NT2/D1 (cell line): Measurements from ENCODE around the gene TBC1D30.

Experiments
- DNase-seq: peaks from one replicate; pipeline ENCODE4 v3.0.0-alpha.2; 2011; ENCODE audit warnings: low read depth, low spot score
- H3K27me3 ChIP-seq: 2 replicates; pipeline ENCODE4 v1.6.0; 2011; ENCODE audit warnings: mild to moderate bottlenecking; ENCODE audit not compliant: insufficient read length, insufficient read depth
- H3K36me3 ChIP-seq: 2 replicates; pipeline ENCODE4 v1.6.1; 2011; ENCODE audit warnings: mild to moderate bottlenecking, low read length, mixed read lengths; ENCODE audit not compliant: insufficient read depth, insufficient read length
- H3K4me1 ChIP-seq: 2 replicates; pipeline ENCODE4 v1.5.1; 2011; ENCODE audit not compliant: insufficient read depth, insufficient read length
- H3K4me3 ChIP-seq: 2 replicates; pipeline ENCODE4 v1.5.1; 2011; ENCODE audit warnings: low read depth; ENCODE audit not compliant: insufficient read length
- H3K9ac ChIP-seq: 2 replicates; pipeline ENCODE4 v1.6.0; 2011; ENCODE audit warnings: low read depth; ENCODE audit not compliant: insufficient read length
- H3K9me3 ChIP-seq: 2 replicates; pipeline ENCODE4 v1.5.1; 2011; ENCODE audit warnings: mild to moderate bottlenecking, low read length; ENCODE audit not compliant: insufficient read depth
- SUZ12 ChIP-seq: IDR thresholded peaks from 2 replicates; pipeline ENCODE4 v1.6.1; 2011; ENCODE audit not compliant: insufficient read length, insufficient read depth; ENCODE audit errors: extremely low read depth
- YY1 ChIP-seq: IDR thresholded peaks from 2 replicates; pipeline ENCODE4 v1.6.1; 2011; ENCODE audit not compliant: insufficient read length, insufficient read depth
- ZNF274 ChIP-seq: IDR thresholded peaks from 2 replicates; pipeline ENCODE4 v1.6.1; 2011; ENCODE audit warnings: mild to moderate bottlenecking, low read depth, low read length

The TBC1D30 gene

DNA sequence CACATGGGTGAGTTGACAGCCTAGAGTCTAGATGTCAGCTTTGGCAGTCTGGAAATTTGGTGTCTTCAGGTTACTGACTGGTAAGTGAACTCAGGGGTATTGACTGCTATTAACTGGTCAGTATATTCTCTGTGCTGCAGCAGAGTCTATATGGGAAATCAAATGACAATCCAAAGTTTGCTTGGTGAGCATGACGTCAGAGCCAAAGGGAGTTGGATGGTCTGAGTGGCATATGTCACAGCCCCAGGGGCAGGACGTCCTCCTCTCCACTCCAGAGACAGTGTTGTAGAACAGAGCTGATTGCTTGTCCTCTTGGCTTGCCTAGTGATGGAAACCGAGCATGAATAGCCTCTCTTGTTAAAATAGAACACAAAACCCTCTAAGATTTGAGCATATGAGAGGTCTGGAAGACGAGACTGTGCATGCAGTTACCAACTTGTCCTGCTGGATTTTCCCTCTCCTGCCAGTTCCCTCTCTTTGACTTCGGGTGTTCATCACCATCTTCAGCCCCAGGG, 3.3 kb upstream of the TBC1D30 start:
- Histone ChIP-seq H3K4me1 (peaks cover 4% of the 10 kb centered on the region), H3K9ac (no peak overlapping the region), H3K27me3 (peaks cover 45% of the 10 kb centered on the region), H3K9me3 (peaks cover 9% of the 10 kb centered on the region; the same call in 1 of the 2 replicates), H3K36me3 (no peaks in the 10 kb centered on the region), H3K4me3 (no peak overlapping the region)
- TF ChIP-seq YY1 (no peak), ZNF274 (no peak), SUZ12 (no peak)
- no peak for DNase-seq

DNA sequence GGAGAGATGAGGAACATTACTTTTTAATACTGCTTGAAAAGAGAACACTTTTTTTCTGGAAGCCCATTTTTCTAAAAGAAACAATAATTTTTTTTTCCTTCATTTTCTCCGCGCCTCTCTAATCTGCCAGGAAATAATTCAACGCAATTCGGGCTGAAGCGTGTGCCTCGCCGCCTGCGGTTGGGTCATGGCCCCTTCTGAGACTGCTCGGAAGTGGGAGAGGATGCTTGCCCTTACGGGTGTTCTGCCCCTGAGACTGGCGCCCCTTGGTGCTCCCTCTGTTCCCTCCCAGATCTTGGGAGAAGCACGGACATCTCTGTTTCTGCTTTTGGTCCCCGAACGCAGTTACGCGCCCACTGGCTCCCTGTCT, 332 bp upstream of the TBC1D30 start:
- H3K9me3 ChIP-seq = peaks cover 9% of the 10 kb centered on the region; the same call in 1 of the 2 replicates
- no peaks in the 10 kb centered on the region for H3K36me3 ChIP-seq
- peaks cover 4% of the 10 kb centered on the region for H3K4me1 ChIP-seq
- DNase-seq = no peak
- H3K9ac ChIP-seq = peak overlapping the region; percentile 68
- TF ChIP-seq YY1 = no peak
- no peak for TF ChIP-seq ZNF274
- no peak for TF ChIP-seq SUZ12
- H3K27me3 ChIP-seq = peaks cover 67% of the 10 kb centered on the region
- H3K4me3 ChIP-seq = peak overlapping the region; percentile 57

DNA sequence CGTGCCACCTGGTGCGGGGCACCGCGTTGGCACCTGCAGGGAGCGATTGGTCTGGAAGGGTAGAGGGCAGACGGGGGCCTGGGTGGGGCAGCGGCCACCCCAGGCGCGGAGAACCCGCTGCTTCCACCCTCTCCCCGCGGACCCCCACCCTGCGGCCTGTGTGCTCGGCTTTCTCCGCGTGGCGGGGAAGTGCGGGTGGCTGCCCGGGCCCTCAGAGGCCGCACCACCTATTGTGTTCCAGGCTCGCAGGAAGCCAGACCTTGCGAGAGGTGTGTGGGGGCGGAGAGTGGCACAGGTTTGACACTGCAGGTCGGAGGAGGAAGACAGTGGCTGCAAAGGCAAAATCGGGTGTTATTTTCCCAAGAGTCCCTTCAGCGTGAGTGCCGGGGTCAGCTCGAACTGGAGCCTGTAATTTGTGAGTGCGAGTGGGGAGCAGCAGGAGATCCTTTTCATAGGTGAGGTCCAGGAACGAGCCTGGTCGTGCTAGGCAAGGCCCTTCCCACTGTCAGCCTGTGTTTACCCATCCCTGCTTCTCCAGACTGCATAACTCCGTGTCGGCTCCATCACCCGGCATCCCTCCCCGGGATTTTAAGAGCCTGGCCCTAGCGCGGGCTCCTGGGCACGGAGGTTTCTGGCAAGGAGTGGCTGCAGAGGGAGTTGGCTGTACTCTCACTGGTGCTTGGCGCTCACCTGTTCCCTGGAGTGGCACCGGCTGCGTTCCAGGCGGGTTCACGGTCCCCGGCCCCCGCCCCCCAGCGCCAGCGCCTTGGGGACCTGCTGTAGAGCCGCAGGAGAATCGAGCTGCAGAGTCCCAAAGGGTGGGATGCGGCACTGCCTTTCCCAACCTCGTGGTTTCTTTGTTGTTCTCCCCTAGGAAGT, 935 bp downstream of the TBC1D30 start:
- TF ChIP-seq YY1 (no peak), ZNF274 (no peak), SUZ12 (no peak)
- H3K4me1 ChIP-seq = peaks cover 4% of the 10 kb centered on the region
- H3K9ac ChIP-seq = peak overlapping the region; percentile 12
- H3K36me3 ChIP-seq = no peaks in the 10 kb centered on the region
- no peak for DNase-seq
- peak overlapping the region; percentile 57 for H3K4me3 ChIP-seq
- peaks cover 67% of the 10 kb centered on the region for H3K27me3 ChIP-seq
- H3K9me3 ChIP-seq = peaks cover 9% of the 10 kb centered on the region; the same call in 1 of the 2 replicates

DNA sequence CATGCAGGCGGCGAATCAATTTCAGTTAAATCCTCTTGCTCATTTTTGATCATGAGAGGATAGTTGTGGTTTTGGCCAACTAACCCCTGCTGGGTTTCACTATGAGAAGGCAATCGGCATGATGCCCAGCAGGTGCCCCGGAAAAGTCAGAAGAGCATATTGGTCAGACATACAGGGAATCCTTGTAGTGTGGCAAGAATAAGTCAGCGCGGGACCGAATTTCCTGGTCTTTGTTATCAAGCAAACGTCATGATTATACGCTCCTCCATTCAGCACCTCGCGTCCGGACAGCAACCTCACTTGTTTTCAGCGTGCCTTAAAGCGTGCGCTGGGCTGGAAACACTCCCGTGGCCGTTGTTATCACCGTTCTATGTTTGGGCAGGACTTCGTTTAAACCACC, 1.8 kb downstream of the TBC1D30 start:
- Histone ChIP-seq H3K4me3 (no peak overlapping the region), H3K9me3 (peaks cover 9% of the 10 kb centered on the region; the same call in 1 of the 2 replicates), H3K36me3 (no peaks in the 10 kb centered on the region), H3K27me3 (peaks cover 67% of the 10 kb centered on the region), H3K9ac (no peak overlapping the region), H3K4me1 (peaks cover 4% of the 10 kb centered on the region)
- DNase-seq = peak; percentile 63
- TF ChIP-seq SUZ12 = no peak

DNA sequence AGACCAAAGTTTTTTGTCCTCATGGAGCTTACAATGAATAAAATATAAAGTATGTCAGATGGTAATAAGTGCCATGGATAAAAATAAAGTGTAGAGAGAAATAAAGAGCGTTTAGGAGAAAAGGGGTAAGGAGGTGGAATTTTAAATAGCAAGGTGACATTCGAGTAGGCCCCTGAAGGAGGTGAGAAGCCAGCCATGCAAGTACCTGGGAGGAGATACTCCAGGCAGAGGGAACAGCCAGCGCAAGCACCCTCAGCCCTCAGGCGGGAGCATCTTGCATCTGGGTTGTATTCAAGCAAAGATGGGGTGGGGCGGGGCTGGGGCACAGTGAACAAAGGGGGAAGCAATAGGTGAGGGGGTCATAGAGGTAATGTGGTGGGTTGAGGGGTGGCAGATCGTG, 4.3 kb downstream of the TBC1D30 start:
- Histone ChIP-seq H3K4me3 (no peak overlapping the region), H3K27me3 (peaks cover 47% of the 10 kb centered on the region), H3K36me3 (no peaks in the 10 kb centered on the region), H3K9me3 (peaks cover 8% of the 10 kb centered on the region; the same call in 1 of the 2 replicates), H3K9ac (no peak overlapping the region), H3K4me1 (peaks cover 4% of the 10 kb centered on the region)
- DNase-seq = no peak
- TF ChIP-seq ZNF274 = no peak
- TF ChIP-seq YY1 = no peak
- TF ChIP-seq SUZ12 = no peak

DNA sequence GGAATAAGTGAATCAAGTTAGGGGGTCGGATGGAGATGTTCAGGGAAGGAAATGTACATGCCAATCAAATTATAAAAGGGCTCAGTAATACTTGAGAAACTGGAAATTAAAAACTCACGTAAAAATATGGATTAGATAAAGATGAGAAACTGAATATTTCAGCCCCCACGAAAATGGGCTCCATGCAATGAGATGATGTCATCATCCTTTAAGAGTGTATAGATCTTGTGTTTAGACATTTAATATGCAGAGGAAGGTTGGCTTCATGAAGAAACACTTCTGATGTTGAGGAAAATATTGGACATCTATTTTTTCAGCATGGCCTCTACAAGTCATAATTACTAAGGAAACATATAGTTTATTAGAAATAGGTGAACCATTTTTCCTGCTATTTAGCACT, 9.5 kb downstream of the TBC1D30 start:
- Histone ChIP-seq H3K9me3 (peaks cover 8% of the 10 kb centered on the region; the same call in 1 of the 2 replicates), H3K4me1 (no peaks in the 10 kb centered on the region), H3K27me3 (no peaks in the 10 kb centered on the region), H3K36me3 (no peaks in the 10 kb centered on the region), H3K9ac (no peak overlapping the region), H3K4me3 (no peak overlapping the region)
- TF ChIP-seq ZNF274 (no peak), YY1 (no peak)
- no peak for DNase-seq

DNA sequence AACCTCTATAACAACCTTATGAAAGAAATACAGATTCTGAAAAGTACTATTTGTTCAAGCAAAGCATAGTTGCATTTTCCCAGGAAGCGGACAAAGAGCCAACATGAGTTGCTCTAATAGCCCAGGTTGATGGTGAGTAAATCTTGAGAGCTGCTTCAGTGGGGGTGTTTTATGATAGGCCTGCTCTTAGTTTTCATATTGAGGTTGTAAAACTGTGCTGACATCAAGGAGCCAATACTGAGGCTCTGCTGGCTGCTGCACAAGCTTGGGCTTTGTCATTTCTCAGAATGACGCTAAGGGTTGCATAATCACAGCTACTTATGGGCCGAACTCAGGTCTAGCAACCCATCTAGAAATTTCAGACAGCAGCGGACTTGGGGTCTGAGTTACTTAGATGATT, 11.5 kb downstream of the TBC1D30 start:
- Histone ChIP-seq H3K9me3 (peaks cover 8% of the 10 kb centered on the region; the same call in 1 of the 2 replicates), H3K9ac (no peak overlapping the region), H3K4me3 (no peak overlapping the region), H3K27me3 (no peaks in the 10 kb centered on the region), H3K36me3 (no peaks in the 10 kb centered on the region), H3K4me1 (no peaks in the 10 kb centered on the region)
- DNase-seq = no peak
- TF ChIP-seq YY1 (no peak), ZNF274 (no peak), SUZ12 (no peak)
